K562 treated with DMSO at 1 percent for 12 hours (cell line): ENCODE results near the gene NEUROD4. TPM values are rescaled to one million over a fixed set of nuclear protein-coding genes. Genes with fewer than 3 reads are reported as not detected.

ENCODE experiments used
- total RNA-seq: library from RNA; unstranded; fragments of 300-600 nt; gene quantifications from 2 replicates; pipeline ENCODE4 v1.2.3, GENCODE V29; 2022; ENCODE audit not compliant: insufficient read depth

The NEUROD4 gene, protein sequence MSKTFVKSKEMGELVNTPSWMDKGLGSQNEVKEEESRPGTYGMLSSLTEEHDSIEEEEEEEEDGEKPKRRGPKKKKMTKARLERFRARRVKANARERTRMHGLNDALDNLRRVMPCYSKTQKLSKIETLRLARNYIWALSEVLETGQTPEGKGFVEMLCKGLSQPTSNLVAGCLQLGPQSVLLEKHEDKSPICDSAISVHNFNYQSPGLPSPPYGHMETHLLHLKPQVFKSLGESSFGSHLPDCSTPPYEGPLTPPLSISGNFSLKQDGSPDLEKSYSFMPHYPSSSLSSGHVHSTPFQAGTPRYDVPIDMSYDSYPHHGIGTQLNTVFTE
- not detected in 2 replicates for total RNA-seq

DNA sequence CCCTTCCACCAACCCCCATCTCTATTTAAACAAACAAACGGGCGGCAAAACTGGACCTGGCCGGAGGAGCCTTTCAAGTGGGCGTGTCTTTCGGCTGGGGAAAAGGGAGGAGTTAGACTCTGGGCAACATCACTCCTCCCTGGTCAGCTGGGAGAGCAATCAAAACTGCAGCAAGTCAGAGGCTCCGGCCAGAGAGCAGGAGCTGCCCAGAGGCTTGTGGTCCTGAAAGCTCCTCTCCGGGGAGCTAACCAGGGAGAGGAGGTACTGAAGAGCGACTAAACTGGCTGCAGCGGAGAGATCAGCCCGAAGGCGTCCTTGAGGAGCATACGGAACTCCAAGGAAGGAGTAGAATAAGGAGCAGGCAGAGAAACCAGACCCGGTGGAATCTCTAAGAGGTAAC lies at the start of gene NEUROD4:
NEUROD4 (plus strand) TSS at position 191 of the 400 bp plus-strand sequence. CDS start 6,466 bp downstream, outside the sequence.

DNA sequence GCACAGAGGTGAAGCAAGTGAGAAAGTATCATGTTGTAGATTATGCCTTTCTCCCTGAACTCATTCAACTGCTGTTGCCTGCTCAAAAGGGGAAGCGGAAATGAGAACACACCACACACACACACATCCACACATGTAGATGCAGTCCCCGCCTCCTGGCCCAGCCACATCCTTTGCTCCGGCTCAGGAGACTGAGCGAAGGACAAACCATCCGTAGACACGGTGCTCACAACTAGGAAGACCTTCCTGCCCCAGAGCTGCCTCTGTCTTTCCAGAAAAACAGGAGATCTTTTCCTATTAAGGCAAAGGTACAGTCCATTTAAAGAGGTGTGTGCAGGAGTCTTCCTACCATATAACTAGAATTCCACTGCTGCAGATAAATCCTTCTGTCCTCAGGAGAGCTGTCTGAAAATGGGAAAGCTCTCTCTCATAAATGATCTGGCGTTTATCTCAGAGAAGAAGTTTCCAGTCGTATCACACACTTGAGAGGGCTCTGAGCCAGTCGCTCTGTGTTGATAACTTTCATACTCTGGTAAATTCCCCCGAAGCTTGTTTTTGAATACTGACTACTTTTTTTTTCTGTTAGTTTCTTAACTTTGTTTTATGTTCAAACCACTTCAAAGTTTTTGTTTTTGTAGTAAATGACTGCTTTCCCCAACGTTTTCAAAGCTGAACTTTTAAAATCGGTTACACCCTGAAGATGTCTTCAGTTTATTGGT lies 35.0 kb upstream of the NEUROD4 start, which contains the start of gene TESPA1:
TESPA1 (minus strand) TSS at position 105 of the 719 bp plus-strand sequence. CDS start 10,200 bp downstream, outside the sequence.

Other genes starting within 250 kb of the NEUROD4 start
- gene MUCL1, start 165.5 kb upstream of the NEUROD4 start, total RNA-seq: not detected in 2 replicates
- 5.3 and 6.6 TPM in 2 replicates for gene TESPA1, start 35.2 kb upstream of the NEUROD4 start, total RNA-seq
- gene OR9K2, start 106.4 kb downstream of the NEUROD4 start, total RNA-seq: not detected in 2 replicates
- gene OR10A7, start 201.1 kb downstream of the NEUROD4 start, total RNA-seq: not detected in 2 replicates
- not detected in 2 replicates for gene OR6C74, start 224.6 kb downstream of the NEUROD4 start, total RNA-seq